LoVo (cell line): ENCODE results near the gene STK33.

ENCODE experiments used
- DNase-seq: peaks from one replicate; pipeline ENCODE4 v3.0.0-alpha.2; 2016; ENCODE audit warnings: low spot score

STK33 gene

GRCh38 chr11:8415195-8415594 is 178.8 kb downstream of the STK33 start:
- no peak for DNase-seq

- no peak for DNase-seq
These were observed 185.7 kb downstream of the STK33 start for GRCh38 chr11:8408151-8408941.

- no peak for DNase-seq
These were observed 190.7 kb downstream of the STK33 start for GRCh38 chr11:8403310-8403709.

- DNase-seq = no peak
These were observed 201.1 kb downstream of the STK33 start for GRCh38 chr11:8392886-8393285.

- no peak for DNase-seq
These were observed 201.9 kb downstream of the STK33 start for GRCh38 chr11:8392166-8392565.

GRCh38 chr11:8390851-8391612 is 203.0 kb downstream of the STK33 start:
- DNase-seq = no peak

GRCh38 chr11:8389029-8389996 is 204.7 kb downstream of the STK33 start:
- no peak for DNase-seq

- DNase-seq = no peak
These were observed 206.3 kb downstream of the STK33 start for GRCh38 chr11:8387693-8388092.

GRCh38 chr11:8387141-8387540 is 206.9 kb downstream of the STK33 start:
- DNase-seq = no peak

- DNase-seq = no peak
These were observed 207.7 kb downstream of the STK33 start for GRCh38 chr11:8386134-8386864.

GRCh38 chr11:8384199-8384821 is 209.7 kb downstream of the STK33 start:
- no peak for DNase-seq

GRCh38 chr11:8383627-8384026 is 210.4 kb downstream of the STK33 start:
- DNase-seq = no peak

GRCh38 chr11:8383227-8383626 is 210.8 kb downstream of the STK33 start:
- DNase-seq = no peak

- no peak for DNase-seq
These were observed 211.5 kb downstream of the STK33 start for GRCh38 chr11:8382436-8383053.

- no peak for DNase-seq
These were observed 212.1 kb downstream of the STK33 start for GRCh38 chr11:8381871-8382396.

GRCh38 chr11:8381343-8381742 is 212.7 kb downstream of the STK33 start:
- DNase-seq = no peak

- DNase-seq = no peak
These were observed 218.1 kb downstream of the STK33 start for GRCh38 chr11:8375932-8376331.

- no peak for DNase-seq
These were observed 218.6 kb downstream of the STK33 start for GRCh38 chr11:8375460-8375859.

- DNase-seq = no peak
These were observed 219.3 kb downstream of the STK33 start for GRCh38 chr11:8374716-8375115.
